Neural crest cell (in vitro differentiated cells): ENCODE results near the gene SLC15A4. TPM values are rescaled to one million over a fixed set of nuclear protein-coding genes. Genes with fewer than 3 reads are reported as not detected.
A peak's percentile ranks its signal among the peaks of the same experiment; 100 is the strongest.

Source experiments
- DNase-seq: peaks from one replicate; pipeline ENCODE4 v3.0.0; 2021; ENCODE audit warnings: low read depth, mixed read lengths, low spot score
- H3K27ac Mint-ChIP-seq: one replicate; pipeline ENCODE4 v1.8.0; 2021; ENCODE audit warnings: mild to moderate bottlenecking, mixed read lengths; ENCODE audit not compliant: unreplicated experiment
- H3K27me3 Mint-ChIP-seq: 2 replicates; pipeline ENCODE4 v1.8.0; 2021; ENCODE audit warnings: low read depth, mild to moderate bottlenecking, mixed read lengths
- H3K36me3 Mint-ChIP-seq: 2 replicates; pipeline ENCODE4 v1.8.0; 2021; ENCODE audit warnings: low read depth, mild to moderate bottlenecking, mixed read lengths
- H3K4me1 Mint-ChIP-seq: 2 replicates; pipeline ENCODE4 v1.8.0; 2021; ENCODE audit warnings: mixed read lengths
- H3K4me3 Mint-ChIP-seq: one replicate; pipeline ENCODE4 v1.8.0; 2021; ENCODE audit warnings: mild to moderate bottlenecking, mixed read lengths
- H3K9me3 Mint-ChIP-seq: 2 replicates; pipeline ENCODE4 v1.8.0; 2021; ENCODE audit warnings: mixed read lengths
- total RNA-seq: library from RNA; stranded (reverse); gene quantifications from 2 replicates; pipeline ENCODE4 v1.2.1, GENCODE V29; 2021
- TF ChIP-seq, protein P1 (sequence below): fragments of 200-600 bp; sonication (generic); conservative IDR thresholded peaks from 2 replicates; pipeline ENCODE4 v1.5.0; 2021; ENCODE audit warnings: antibody characterized with exemption, mild to moderate bottlenecking

Gene SLC15A4
- total RNA-seq, 1 donor from 2014 or later: 19.4 TPM

DNA sequence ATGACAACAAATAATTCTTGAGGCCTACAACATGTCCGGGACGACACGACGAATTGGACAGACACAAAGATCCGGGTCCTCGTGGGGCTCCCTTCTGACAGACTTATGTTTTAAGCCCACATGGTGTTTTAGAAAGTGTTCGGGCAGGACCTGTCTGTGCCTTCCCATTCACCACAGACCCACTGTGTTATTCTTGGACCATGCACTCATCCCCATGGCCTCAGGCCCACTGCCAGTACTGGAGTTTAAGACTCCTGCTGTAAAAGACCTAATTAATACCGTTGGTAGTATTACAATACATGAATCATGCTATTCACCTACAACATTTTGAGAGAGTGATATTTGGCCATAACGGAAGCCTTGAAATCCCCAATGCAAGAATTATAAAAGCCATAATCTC is 20.0 kb downstream of the SLC15A4 start:
- Mint-ChIP-seq H3K9me3 (no peaks in the 10 kb centered on the region), H3K4me1 (no peaks in the 10 kb centered on the region), H3K27me3 (no peaks in the 10 kb centered on the region), H3K4me3 (no peak overlapping the region), H3K36me3 (peaks cover 39% of the 10 kb centered on the region), H3K27ac (no peak overlapping the region)
- TF ChIP-seq, protein P1, sequence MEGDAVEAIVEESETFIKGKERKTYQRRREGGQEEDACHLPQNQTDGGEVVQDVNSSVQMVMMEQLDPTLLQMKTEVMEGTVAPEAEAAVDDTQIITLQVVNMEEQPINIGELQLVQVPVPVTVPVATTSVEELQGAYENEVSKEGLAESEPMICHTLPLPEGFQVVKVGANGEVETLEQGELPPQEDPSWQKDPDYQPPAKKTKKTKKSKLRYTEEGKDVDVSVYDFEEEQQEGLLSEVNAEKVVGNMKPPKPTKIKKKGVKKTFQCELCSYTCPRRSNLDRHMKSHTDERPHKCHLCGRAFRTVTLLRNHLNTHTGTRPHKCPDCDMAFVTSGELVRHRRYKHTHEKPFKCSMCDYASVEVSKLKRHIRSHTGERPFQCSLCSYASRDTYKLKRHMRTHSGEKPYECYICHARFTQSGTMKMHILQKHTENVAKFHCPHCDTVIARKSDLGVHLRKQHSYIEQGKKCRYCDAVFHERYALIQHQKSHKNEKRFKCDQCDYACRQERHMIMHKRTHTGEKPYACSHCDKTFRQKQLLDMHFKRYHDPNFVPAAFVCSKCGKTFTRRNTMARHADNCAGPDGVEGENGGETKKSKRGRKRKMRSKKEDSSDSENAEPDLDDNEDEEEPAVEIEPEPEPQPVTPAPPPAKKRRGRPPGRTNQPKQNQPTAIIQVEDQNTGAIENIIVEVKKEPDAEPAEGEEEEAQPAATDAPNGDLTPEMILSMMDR: no peak
- DNase-seq: no peak

DNA sequence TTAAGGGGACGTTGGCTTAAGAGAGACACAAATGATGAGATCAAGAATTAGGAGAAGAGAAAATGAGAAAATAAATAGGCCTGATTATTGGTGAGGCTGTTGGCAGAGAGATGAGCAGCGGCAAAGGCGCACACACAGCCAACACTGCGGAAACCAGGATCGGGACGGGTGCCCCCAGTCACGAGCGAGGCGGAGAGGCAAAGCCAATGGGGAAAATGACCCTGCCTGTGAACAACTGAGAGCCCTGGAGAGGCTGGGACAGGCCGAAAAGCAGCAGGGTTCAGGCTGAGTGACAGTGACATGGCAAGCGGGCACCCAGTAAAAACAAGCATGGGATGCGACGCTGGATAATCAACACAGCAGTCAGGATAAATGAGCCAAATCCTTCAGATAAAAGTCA is 21.0 kb downstream of the SLC15A4 start:
- H3K9me3 Mint-ChIP-seq: no peaks in the 10 kb centered on the region

DNA sequence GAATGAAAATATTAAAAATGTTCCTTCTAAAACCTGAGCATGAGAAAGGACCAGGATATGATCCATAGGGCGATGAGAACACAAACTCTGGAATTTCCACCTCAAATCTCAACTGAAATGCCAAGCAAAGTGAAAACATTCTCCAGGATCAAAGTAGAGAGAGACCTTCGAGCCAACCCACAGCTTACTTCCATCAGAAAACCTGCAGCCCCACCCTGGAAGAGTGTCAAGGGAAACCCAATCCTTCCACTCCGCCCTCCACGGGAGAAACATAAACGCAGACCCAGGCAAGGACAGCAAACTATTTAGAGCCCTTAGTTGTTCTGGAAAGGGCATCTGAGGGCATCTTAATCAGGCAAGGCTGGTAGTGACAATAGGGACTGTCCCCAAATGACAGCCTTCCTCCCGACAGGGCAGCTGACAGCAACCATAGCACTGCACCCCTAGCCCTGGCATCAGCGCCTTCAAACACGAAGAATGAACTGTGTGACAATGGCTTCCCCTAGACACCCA is 21.8 kb downstream of the SLC15A4 start:
- no peak overlapping the region for H3K4me3 Mint-ChIP-seq
- no peak overlapping the region for H3K27ac Mint-ChIP-seq
- no peaks in the 10 kb centered on the region for H3K4me1 Mint-ChIP-seq
- DNase-seq: no peak
- no peaks in the 10 kb centered on the region for H3K9me3 Mint-ChIP-seq
- TF ChIP-seq, protein P1: no peak
- peaks cover 42% of the 10 kb centered on the region for H3K36me3 Mint-ChIP-seq
- H3K27me3 Mint-ChIP-seq: no peaks in the 10 kb centered on the region

More for the DNA sequence above, 21.0 kb downstream of the SLC15A4 start:
- peaks cover 40% of the 10 kb centered on the region for H3K36me3 Mint-ChIP-seq
- H3K27me3 Mint-ChIP-seq: no peaks in the 10 kb centered on the region
- H3K4me3 Mint-ChIP-seq: no peak overlapping the region
- peak overlapping the region; percentile 15 for H3K27ac Mint-ChIP-seq
- TF ChIP-seq, protein P1: no peak
- DNase-seq: no peak
- H3K4me1 Mint-ChIP-seq: no peaks in the 10 kb centered on the region

DNA sequence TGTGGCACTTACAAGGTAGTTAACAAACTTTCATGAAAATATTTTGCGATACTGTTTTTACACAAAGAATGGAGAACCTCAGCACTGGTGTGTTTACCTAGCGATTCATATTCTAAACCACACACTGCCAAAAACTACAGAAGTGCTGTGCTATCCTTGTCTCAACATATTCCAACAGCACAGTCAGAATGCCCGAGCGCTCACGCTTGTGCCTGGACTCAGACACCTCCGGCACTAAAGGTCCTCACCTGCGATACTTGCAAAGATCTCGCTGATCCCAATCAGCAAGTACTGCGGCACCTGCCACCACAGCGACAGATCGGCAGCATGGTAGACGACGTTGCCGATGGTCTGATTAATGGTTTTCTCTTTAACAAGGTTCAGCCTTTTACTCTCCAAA is 23.2 kb downstream of the SLC15A4 start:
- Mint-ChIP-seq H3K36me3 (peaks cover 37% of the 10 kb centered on the region), H3K27ac (no peak overlapping the region), H3K9me3 (no peaks in the 10 kb centered on the region), H3K27me3 (no peaks in the 10 kb centered on the region), H3K4me3 (no peak overlapping the region), H3K4me1 (no peaks in the 10 kb centered on the region)
- TF ChIP-seq, protein P1: no peak
- DNase-seq: no peak

DNA sequence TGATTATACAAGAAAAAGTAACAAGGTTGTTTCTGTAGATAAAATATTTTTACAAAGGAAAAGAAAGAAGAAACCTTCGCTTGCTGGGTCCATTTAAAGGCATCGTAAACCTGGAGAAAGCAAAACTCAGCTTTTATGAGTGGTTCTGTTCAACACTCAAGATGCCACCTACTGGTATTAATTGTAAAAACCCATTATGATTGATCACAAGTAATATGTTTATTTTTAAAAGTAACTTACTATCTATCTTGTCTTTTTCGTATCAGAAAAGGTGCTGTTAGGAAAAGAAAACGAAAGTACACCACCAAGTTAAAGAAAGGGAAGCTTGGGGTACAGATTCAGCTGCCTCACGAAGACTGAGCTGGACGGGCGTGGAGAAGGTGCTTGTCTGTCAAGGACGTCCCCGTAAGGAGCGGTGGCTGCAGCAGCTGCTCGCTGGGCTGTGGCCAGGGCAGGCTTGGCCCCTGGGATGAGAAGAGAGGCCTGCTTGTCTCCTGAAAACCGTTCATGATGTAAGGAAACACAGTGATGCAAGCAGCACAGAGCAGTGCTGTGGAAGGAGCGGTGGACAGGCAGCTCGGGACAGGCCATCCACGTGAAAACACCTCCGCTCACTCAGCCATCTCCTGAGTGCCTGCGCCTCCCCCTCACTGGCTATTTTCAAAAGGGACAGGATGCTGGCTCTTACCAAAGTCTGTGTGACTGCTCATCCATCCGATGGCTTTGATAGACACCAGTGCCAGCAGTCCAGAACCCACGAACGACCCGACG is 25.0 kb downstream of the SLC15A4 start:
- peaks cover 35% of the 10 kb centered on the region for H3K36me3 Mint-ChIP-seq
- no peaks in the 10 kb centered on the region for H3K27me3 Mint-ChIP-seq
- H3K4me3 Mint-ChIP-seq: no peak overlapping the region
- no peaks in the 10 kb centered on the region for H3K9me3 Mint-ChIP-seq
- no peak for DNase-seq
- H3K27ac Mint-ChIP-seq: no peak overlapping the region
- TF ChIP-seq, protein P1: peak; percentile 40
- no peaks in the 10 kb centered on the region for H3K4me1 Mint-ChIP-seq
